ENCODE measurements around the gene ESYT1.

ESYT1 gene

GRCh38 chr12:56189099-56189917 is 61.2 kb downstream of the ESYT1 start, which contains the start of gene SMARCC2:
Gene SMARCC2 (minus strand): TSS chr12:56189483. CDS start chr12:56189461, 22 bp downstream.
- DNase-seq: peak; percentile 63 to 69

- DNase-seq: peak; percentile 40 to 56
Observed at GRCh38 chr12:56189918-56190694, 62.0 kb downstream of the ESYT1 start.

GRCh38 chr12:56190695-56191155 is 62.7 kb downstream of the ESYT1 start:
- no peak for DNase-seq

GRCh38 chr12:56192582-56192981 is 64.5 kb downstream of the ESYT1 start:
- DNase-seq: no peak

- peak; percentile 32 to 74 for DNase-seq
Observed at GRCh38 chr12:56193025-56193578, 65.0 kb downstream of the ESYT1 start.
